UCSD-AML1 (cell line): ENCODE measurements around the gene ARHGDIB.

ENCODE experiments used
- DNase-seq: peaks from one replicate; lab custom pipeline; 2025; ENCODE audit not compliant: unreplicated experiment; lab: John Stamatoyannopoulos, UW

ARHGDIB gene

GRCh38 chr12:14934511-14934910, 26.9 kb downstream of the ARHGDIB start:
- no peak for DNase-seq

DNA sequence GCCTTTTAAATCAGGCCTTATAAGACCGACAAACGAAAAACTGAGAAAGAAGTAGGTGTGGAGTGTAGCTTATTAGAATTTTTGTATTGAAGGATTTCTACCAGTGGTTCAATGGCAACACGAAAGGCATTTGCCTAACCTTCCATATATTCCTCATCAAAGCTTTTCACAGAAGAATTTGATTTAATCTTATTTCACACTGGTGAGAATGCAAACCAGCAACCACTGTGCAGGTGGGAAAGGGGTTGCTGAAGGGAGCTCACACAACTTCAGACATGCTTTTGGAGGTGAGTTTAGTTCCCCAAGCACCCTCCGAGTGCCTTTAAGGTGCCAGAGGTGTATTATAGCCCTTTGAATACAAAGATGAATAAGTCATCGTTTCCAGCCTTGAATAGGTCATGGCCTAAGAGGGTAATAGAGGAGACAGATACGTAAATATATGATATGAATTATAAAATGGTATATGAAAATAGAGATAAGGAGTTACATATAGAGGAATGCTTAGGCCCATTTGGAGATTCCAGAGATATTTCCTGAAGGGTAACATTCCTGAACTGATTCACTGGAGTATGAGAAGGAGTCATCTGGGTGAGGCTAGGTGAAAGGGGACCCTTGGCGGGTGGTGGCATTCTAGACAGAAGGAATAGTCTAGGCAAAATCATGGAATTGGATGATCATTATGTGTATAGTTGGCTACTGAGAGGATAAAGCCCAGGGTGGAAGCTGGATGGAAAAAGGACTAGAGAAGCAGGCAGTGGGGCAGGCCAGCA, 29.4 kb downstream of the ARHGDIB start:
- no peak for DNase-seq

- DNase-seq: no peak
Observed at GRCh38 chr12:14931359-14931758, 30.0 kb downstream of the ARHGDIB start.

GRCh38 chr12:14930299-14930698, 31.1 kb downstream of the ARHGDIB start:
- DNase-seq: no peak

- DNase-seq: no peak
Observed at GRCh38 chr12:14928931-14929330, 32.5 kb downstream of the ARHGDIB start.

GRCh38 chr12:14927267-14927666, 34.1 kb downstream of the ARHGDIB start:
- DNase-seq: no peak

GRCh38 chr12:14924541-14924940, 36.9 kb downstream of the ARHGDIB start:
- no peak for DNase-seq

- DNase-seq: no peak
Observed at GRCh38 chr12:14923944-14924343, 37.5 kb downstream of the ARHGDIB start.

DNA sequence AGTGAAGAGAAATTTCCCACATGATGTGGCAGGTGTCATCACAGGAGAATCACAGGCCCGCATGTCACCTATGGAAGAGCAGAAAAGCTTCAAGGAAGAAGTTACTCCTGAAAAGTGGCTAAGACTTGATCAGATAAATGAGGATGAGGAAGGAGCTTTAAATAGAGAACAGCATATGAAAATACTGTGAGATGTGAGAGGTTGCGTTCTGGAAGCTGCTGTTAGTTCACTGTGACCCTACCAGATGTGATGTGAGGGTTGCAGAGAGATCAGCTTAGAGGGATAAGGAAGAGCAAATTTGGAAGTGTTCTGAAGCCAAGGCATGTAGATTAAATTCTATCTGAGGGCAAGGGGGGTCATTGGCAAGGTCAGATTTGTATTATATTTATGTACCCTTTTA, 40.2 kb downstream of the ARHGDIB start:
- DNase-seq: no peak

- DNase-seq: no peak
Observed at GRCh38 chr12:14920475-14921126, 40.8 kb downstream of the ARHGDIB start.

GRCh38 chr12:14919455-14919854, 41.9 kb downstream of the ARHGDIB start:
- no peak for DNase-seq

GRCh38 chr12:14915736-14916135, 45.7 kb downstream of the ARHGDIB start:
- DNase-seq: no peak

DNA sequence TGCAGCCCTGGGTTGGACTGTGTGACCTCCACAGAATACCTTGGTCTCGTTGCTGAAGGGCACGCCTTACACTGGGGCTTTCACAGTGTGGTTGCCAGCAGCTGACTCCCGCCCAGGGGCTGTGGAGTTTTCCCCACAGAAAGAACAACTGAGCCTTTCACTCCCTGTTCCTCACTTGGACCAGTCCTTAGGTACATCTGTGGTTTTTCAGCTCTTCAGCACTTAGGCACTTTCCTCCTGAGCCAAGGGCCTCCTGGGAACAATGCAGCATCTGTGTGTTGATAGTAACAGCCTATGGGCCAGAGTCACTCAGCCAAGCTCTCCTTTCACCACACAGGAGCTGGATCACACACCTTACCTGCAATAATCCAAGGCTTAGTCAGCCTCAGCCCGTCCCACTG, 48.0 kb downstream of the ARHGDIB start:
- no peak for DNase-seq

GRCh38 chr12:14911131-14911530, 50.3 kb downstream of the ARHGDIB start:
- no peak for DNase-seq

- no peak for DNase-seq
Observed at GRCh38 chr12:14910090-14910915, 51.1 kb downstream of the ARHGDIB start.

- DNase-seq: no peak
Observed at GRCh38 chr12:14907953-14908352, 53.4 kb downstream of the ARHGDIB start.

DNA sequence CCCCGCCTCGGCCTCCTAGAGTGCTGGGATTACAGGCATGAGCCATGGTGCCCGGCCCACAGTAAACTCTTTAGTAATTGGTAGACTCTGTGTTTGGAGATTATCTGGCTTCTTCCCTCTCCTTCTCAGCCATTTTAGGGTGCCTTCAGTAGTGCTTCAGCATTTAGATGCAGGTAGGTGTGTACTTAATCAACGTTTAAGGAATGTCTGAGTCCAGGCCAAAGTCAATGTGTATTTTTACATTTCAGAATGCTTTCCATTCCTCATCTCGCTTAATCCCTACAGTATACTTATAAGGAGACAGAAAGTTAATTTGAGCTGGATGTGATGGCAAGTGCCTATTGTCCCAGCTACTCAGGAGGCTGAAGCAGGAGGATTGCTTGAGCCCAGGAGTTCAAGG, 55.3 kb downstream of the ARHGDIB start:
- no peak for DNase-seq

GRCh38 chr12:14905269-14906004, 56.0 kb downstream of the ARHGDIB start:
- DNase-seq: no peak

DNA sequence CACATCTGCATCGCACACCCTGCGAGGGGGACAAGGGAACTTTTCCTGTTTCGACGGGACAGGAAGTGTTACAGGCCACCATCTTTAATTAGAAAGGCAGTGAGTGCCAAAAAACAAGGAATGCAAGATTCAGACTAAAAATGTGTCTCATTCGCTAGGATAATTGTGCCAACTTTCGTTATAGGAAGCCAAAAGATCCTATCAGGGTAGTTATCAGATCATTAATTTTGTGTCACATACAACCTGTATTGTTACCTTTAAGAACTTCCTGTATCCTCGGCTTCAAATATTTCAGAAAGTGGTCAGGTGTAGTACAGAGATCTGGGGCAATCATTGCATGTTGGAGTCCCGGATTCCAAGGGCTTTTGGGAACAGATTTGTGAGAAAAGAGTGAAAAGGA, 56.5 kb downstream of the ARHGDIB start:
- no peak for DNase-seq

- no peak for DNase-seq
Observed at GRCh38 chr12:14903386-14904098, 57.9 kb downstream of the ARHGDIB start.

DNA sequence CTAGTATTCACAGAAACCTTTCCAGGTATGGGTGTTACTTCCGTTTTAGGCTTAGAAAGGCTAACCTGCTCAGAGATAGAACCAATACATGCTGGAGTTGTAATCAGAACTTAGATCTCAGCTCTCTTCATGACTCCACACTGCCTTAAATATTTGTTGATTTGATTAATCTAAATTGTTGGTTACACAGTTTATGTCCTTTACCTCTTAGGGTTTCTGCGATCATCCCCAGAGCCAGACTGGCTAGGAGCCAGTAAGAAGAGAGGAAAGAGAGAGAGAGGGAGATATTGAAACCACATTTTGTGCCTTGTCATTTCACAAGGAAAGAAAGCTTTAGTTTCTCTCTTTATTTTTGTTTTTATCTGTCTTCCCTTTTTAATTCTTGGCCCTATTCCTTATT, 58.9 kb downstream of the ARHGDIB start:
- no peak for DNase-seq
